ENCODE measurements around the gene APRT. TPM values are rescaled to one million over a fixed set of nuclear protein-coding genes. Genes with fewer than 3 reads are reported as not detected.

The APRT gene
- total and polyA plus RNA-seq, 2 of the 8 experiments (the other 6 are each of a cell fraction or from before 2014, with no cell fraction given) = 221 to 267 TPM

DNA sequence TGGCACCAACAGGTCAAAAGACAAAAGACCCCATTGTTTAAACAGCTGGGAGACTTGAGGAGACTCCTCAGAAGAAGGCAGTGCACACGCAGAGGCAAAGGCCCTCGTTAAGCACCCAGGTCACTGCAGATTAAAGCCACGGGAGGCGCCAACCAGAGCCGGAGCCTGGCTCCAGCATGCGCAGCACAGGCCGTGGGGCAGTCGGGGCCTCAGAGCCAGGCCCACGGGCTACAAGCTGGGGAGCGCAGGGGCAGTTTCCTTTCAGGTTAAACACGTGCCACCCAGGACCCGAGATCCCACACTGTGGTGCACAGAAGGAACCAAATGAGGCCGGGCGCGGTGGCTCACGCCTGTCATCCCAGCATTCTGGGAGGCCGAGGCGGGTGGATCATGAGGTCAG is 35.9 kb downstream of the APRT start:
- H3K9me3 ChIP-seq (ENCODE audit: insufficient read depth in 2 of 2, low read depth in 1 of 2, low read length in 1 of 2) = no peaks in the 10 kb centered on the region
- H3K4ac ChIP-seq (replicated peaks; ENCODE audit: insufficient read length, low read depth, low read length) = no peak overlapping the region
- peaks cover 6% of the 10 kb centered on the region; the same call in 1 of the 2 replicates for H3K79me1 ChIP-seq (ENCODE audit: low read depth, low read length)
- no peak overlapping the region for H2AK5ac ChIP-seq (ENCODE audit: low read depth, low read length)
- H3K79me2 ChIP-seq (ENCODE audit: control insufficient read depth in 1 of 2, insufficient read depth in 2 of 2, low read length in 2 of 2) = peaks cover 0 to 10% of the 10 kb centered on the region in 2 experiments; a peak in 1 of 4 replicates
- no peaks in the 10 kb centered on the region for H3K27me3 ChIP-seq (replicated peaks in 1 of 4; ENCODE audit: control insufficient read depth in 3 of 4, extremely low read depth in 1 of 4, insufficient read depth in 3 of 4, low read length in 3 of 4)
- no peaks in the 10 kb centered on the region for H3K36me3 ChIP-seq (ENCODE audit: control insufficient read depth in 2 of 4, insufficient read depth in 4 of 4, low read length in 3 of 4)
- FAIRE-seq (no peak), DNase-seq (ENCODE audit: low read depth in 1 of 2, low spot score in 2 of 2) (no peak)
- H2BK20ac ChIP-seq (ENCODE audit: low read length) = no peak overlapping the region
- WGBS, 2 experiments (ENCODE audit: extremely low coverage in 1 of 2, insufficient coverage in 1 of 2, insufficient read length in 1 of 2, insufficient replicate concordance in 2 of 2, low coverage in 1 of 2, low lambda C conversion rate in 2 of 2, missing lambda C conversion rate in 1 of 2) = 91% methylated on average over 18 of the region's 18 CpGs; no CpG with 5 or more reads in 1 of the 2 experiments
- ChIA-PET POLR2A (ENCODE audit: partially characterized antibody) (interaction anchor here (0.7 to 4.7 kb wide), 3 partner anchors 9 to 34 kb away, joined by 3 to 16 read pairs (median 3); no protein-coding TSS in a partner anchor), CTCF (ENCODE audit: partially characterized antibody) (interaction anchor here (0.8 to 4.2 kb wide), 4 partner anchors 12 to 32 kb away, joined by 3 to 15 read pairs (median 4); no protein-coding TSS in a partner anchor)
- H3K4me3 ChIP-seq (ENCODE audit: extremely low read depth in 1 of 4, insufficient read depth in 2 of 4, low read depth in 3 of 4, low read length in 4 of 4) = no peak overlapping the region
- H3K23me2 ChIP-seq (ENCODE audit: low read depth, low read length) = no peaks in the 10 kb centered on the region; the same call in 1 of the 2 replicates
- no peak overlapping the region for H3K27ac ChIP-seq (ENCODE audit: low read depth, low read length)
- H4K8ac ChIP-seq (ENCODE audit: extremely low read depth, insufficient read depth, low read length) = no peak overlapping the region
- no peak overlapping the region; a peak in 1 of 7 replicates for H3K9ac ChIP-seq (replicated peaks in 1 of 4; ENCODE audit: extremely low read depth in 1 of 4, low read depth in 3 of 4, low read length in 3 of 4)
- H3K4me2 ChIP-seq (ENCODE audit: insufficient read depth in 1 of 2, low read depth in 2 of 2, low read length in 2 of 2) = no peak overlapping the region
- no peak overlapping the region for H3K23ac ChIP-seq (ENCODE audit: insufficient read length)
- no peak overlapping the region for H2BK120ac ChIP-seq (replicated peaks; ENCODE audit: low read depth, low read length)
- H3K56ac ChIP-seq (replicated peaks; ENCODE audit: insufficient read length, low read depth, low read length) = no peak overlapping the region
- H2BK15ac ChIP-seq (ENCODE audit: low read length) = no peak overlapping the region
- no peak overlapping the region for H3K14ac ChIP-seq (ENCODE audit: insufficient read length)
- no peak for TF ChIP-seq KDM1A (IDR thresholded peaks at IDR 0.05; ENCODE audit: borderline replicate concordance, low read length)
- TF ChIP-seq SP1 (IDR thresholded peaks at IDR 0.05; ENCODE audit: low read depth, low read length) = no peak
- no peak for TF ChIP-seq RXRA (IDR thresholded peaks at IDR 0.05; ENCODE audit: insufficient read depth, low read depth, low read length)
- no peak for TF ChIP-seq JUND (IDR thresholded peaks at IDR 0.05; ENCODE audit: low read length)
- no peak for TF ChIP-seq POLR2AphosphoS5 (IDR thresholded peaks at IDR 0.05; ENCODE audit: low read depth, low read length)
- no peak for TF ChIP-seq CBX5 (IDR thresholded peaks at IDR 0.05; ENCODE audit: low read depth, low read length)
- no peak for TF ChIP-seq BRCA1 (IDR thresholded peaks at IDR 0.05; ENCODE audit: low read depth, low read length)
- no peak overlapping the region for H2BK12ac ChIP-seq (ENCODE audit: low read depth, low read length)
- no peak overlapping the region for H2BK5ac ChIP-seq (ENCODE audit: low read depth, low read length)
- H4K91ac ChIP-seq (replicated peaks; ENCODE audit: insufficient read length, low read length) = no peak overlapping the region
- no peak overlapping the region for H3K18ac ChIP-seq (ENCODE audit: extremely low read depth, low read length)
- peaks cover 3 to 6% of the 10 kb centered on the region in 2 experiments for H4K20me1 ChIP-seq (replicated peaks in 1 of 2; ENCODE audit: control insufficient read depth in 1 of 2, insufficient read depth in 2 of 2, low read length in 2 of 2)
- no peak overlapping the region for H4K5ac ChIP-seq (ENCODE audit: insufficient read length, low read depth, low read length)
- H3K4me1 ChIP-seq (replicated peaks in 1 of 4; ENCODE audit: control insufficient read depth in 3 of 4, insufficient read depth in 4 of 4, low read length in 3 of 4) = peaks cover 3 to 31% (median 17%) of the 10 kb centered on the region in 4 experiments
- no peak overlapping the region for H2AFZ ChIP-seq (ENCODE audit: low read length)

Data from H1 (cell line).